SK-N-MC (cell line): ENCODE data around the gene FOXRED2.

Source experiments
- DNase-seq: peaks from one replicate; pipeline ENCODE4 v3.0.0-alpha.2; 2011; ENCODE audit warnings: low read depth, low spot score
- H3K27ac ChIP-seq: fragments of 200-600 bp; sonication (generic); 2 replicates; pipeline ENCODE4 v1.5.1; 2016; ENCODE audit warnings: mixed run types
- H3K36me3 ChIP-seq: fragments of 200-600 bp; sonication (generic); 2 replicates; pipeline ENCODE4 v1.6.1; 2017; ENCODE audit warnings: antibody characterized with exemption, low read length, mixed read lengths; ENCODE audit not compliant: insufficient read depth
- H3K4me3 ChIP-seq: fragments of 200-600 bp; sonication (generic); 2 replicates; pipeline ENCODE4 v1.5.1; 2016
- H3K9ac ChIP-seq: fragments of 200-600 bp; sonication (generic); 2 replicates; pipeline ENCODE4 v1.8.0; 2017; ENCODE audit warnings: mixed run types, mixed read lengths; ENCODE audit not compliant: insufficient read length
- H3K9me3 ChIP-seq: fragments of 200-600 bp; sonication (generic); 2 replicates; pipeline ENCODE4 v1.6.1; 2017; ENCODE audit warnings: low read depth, mild to moderate bottlenecking, antibody characterized with exemption, low read length, moderate library complexity, mixed read lengths
- EZH2 ChIP-seq: fragments of 200-600 bp; sonication (generic); IDR thresholded peaks from one replicate; pipeline ENCODE4 v1.6.1; 2017; ENCODE audit warnings: antibody characterized with exemption
- FOXP2 ChIP-seq: optimal IDR thresholded peaks from 2 replicates; pipeline ENCODE3; 2011; ENCODE audit warnings: mild to moderate bottlenecking, moderate library complexity; ENCODE audit not compliant: insufficient read depth; ENCODE audit errors: extremely low read length, control extremely low read depth
- POLR2AphosphoS5 ChIP-seq: IDR thresholded peaks from 2 replicates; pipeline ENCODE4 v1.6.1; 2012; ENCODE audit warnings: mild to moderate bottlenecking, low read depth, low read length, borderline replicate concordance

Gene FOXRED2

GRCh38 chr22:36506637-36507517 lies at the start of gene FOXRED2:
Gene FOXRED2, minus strand, starts transcription at chr22:36507040. Its CDS starts 618 bp downstream, at chr22:36506422.
- DNase-seq = no peak
- Histone ChIP-seq H3K27ac (peak within 1 kb of the TSS; percentile 82), H3K4me3 (peak within 1 kb of the TSS; percentile 93), H3K36me3 (peaks cover 34% of the 10 kb centered on the region), H3K9me3 (no peaks in the 10 kb centered on the region), H3K9ac (peak within 1 kb of the TSS; percentile 79)
- TF ChIP-seq POLR2AphosphoS5 (peak; percentile 90), FOXP2 (peak; percentile 68), EZH2 (no peak)

DNA sequence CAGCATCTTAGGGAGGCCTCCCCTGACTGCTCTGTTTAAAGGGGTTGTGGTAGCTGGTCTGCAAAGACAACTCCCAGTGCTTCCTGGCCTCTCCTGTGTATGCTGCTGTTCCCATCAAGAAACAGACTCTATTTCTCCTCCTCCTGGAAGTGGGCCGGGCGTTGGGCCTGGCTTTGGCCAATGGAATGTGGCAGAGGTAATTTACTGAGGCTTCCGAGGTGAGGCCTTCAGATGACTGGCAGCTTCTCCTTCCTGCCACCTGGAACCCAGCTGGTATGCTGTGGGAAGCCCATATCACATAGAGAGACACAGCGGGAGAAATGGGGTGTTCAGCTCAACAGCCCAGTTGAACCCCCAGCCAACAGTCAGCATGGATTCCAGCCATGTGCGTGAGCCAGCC lies 47.3 kb upstream of the FOXRED2 start:
- TF ChIP-seq EZH2 (no peak), POLR2AphosphoS5 (no peak), FOXP2 (no peak)
- Histone ChIP-seq H3K36me3 (no peaks in the 10 kb centered on the region), H3K4me3 (no peak overlapping the region), H3K27ac (no peak overlapping the region), H3K9me3 (no peaks in the 10 kb centered on the region), H3K9ac (no peak overlapping the region)
- DNase-seq = no peak

GRCh38 chr22:36552289-36552688 lies 45.4 kb upstream of the FOXRED2 start:
- Histone ChIP-seq H3K9me3 (no peaks in the 10 kb centered on the region), H3K36me3 (no peaks in the 10 kb centered on the region), H3K9ac (no peak overlapping the region), H3K27ac (no peak overlapping the region), H3K4me3 (no peak overlapping the region)
- TF ChIP-seq EZH2 (no peak), FOXP2 (no peak), POLR2AphosphoS5 (no peak)
- DNase-seq = no peak

DNA sequence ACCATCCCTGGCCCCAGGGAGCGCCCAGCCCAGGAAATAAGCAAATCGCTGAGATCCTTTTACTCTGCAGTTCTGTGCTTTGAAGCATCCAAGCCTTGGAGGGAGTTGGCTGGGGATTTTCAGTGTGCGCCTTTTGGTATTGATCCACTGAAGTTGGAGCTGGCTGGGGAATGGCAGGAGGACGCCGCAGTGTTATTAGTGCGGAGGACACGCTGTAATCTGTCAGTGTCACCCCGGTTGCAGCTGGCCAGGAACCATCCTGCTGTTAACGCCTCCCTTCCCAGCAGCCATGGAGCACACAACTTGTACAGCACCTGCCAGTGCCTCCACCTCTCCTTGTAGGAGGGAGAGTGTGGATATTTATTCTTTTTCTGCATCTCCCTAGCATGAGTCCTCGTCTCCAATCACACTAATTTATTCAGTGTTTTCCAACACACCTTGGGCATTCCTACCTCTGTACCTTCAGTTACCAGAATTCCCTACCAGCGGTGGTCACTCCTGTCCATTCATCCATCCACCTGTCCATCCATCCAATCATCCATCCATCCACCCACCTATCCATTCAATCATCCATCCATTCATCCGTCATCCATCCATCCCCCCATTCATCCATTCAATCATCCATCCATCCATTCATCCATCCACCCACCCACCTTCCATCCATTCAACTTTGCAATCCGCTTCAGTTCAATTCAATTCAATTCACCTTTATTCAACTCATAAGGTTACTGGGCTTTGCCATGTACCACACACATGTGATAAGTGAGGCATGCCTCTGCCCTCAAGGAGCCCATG lies 44.1 kb upstream of the FOXRED2 start:
- no peak for DNase-seq

DNA sequence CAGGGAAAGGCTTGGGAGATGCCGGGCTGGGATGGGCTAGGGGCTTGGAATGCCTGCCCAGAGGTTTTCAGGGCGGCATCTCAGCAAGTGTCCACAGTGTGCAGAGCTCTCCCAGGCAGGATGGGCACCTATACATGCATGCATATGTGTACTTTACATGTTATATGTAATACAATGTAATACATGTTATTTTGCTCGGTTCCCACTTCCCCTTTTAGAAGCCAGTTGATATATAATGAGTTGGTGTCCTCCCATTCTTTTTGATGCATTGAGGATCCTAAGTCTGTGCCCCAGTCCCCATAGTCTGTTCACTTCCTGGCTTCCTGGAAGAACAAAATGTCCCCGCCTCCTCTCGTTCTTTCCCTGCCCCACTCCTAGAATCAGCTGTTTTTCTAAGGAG lies 42.2 kb upstream of the FOXRED2 start:
- Histone ChIP-seq H3K4me3 (no peak overlapping the region), H3K27ac (no peak overlapping the region), H3K9ac (no peak overlapping the region), H3K9me3 (no peaks in the 10 kb centered on the region), H3K36me3 (no peaks in the 10 kb centered on the region)
- TF ChIP-seq POLR2AphosphoS5 = no peak
- no peak for DNase-seq

More for the DNA sequence above, 44.1 kb upstream of the FOXRED2 start:
- no peaks in the 10 kb centered on the region for H3K36me3 ChIP-seq
- H3K27ac ChIP-seq = no peak overlapping the region
- no peak overlapping the region for H3K9ac ChIP-seq
- H3K4me3 ChIP-seq = no peak overlapping the region
- TF ChIP-seq POLR2AphosphoS5 (no peak), EZH2 (no peak), FOXP2 (no peak)
- no peaks in the 10 kb centered on the region for H3K9me3 ChIP-seq

DNA sequence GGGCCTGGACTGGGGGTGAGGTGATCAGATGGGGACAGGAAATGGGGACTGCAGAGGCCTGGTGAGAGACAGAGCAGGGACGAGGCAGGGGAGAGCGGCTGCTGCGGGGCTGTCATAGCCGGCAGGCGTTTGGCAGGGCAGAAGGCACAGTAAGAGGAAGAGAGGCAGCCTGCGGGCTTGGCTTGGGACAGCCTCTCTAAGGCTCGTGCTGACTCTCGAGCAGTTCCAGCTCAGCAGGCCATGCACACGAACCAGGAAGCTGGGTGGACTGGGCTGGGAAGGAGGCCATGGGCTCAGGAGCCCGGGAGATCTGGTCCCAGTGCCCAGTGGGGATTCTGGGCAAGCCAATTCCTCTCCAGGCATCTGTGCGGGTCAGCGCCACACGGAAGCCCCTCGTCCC lies 41.8 kb upstream of the FOXRED2 start:
- no peak overlapping the region for H3K4me3 ChIP-seq
- no peak overlapping the region for H3K27ac ChIP-seq
- H3K9me3 ChIP-seq = no peaks in the 10 kb centered on the region
- TF ChIP-seq POLR2AphosphoS5 (no peak), EZH2 (no peak), FOXP2 (no peak)
- no peak for DNase-seq
- no peak overlapping the region for H3K9ac ChIP-seq
- no peaks in the 10 kb centered on the region for H3K36me3 ChIP-seq

DNA sequence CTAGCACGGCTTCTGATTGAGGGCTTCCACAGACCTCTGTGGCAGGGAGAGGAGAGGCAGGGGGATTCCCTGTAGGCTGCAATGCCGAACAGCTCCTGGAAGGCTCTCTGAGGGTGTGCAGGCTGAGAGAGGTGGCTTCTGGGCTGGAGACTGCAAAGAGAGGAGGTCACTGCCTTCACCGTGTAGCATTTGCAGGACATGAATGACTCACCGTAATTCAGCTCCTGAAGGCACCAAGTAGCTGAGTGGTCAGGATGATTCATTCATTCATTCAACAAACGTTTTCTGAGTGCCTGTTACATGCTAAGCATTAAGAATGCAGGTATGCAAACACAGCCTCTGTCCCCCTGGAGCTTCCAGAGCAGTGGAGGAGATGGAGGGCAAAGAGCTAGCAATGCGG lies 40.1 kb upstream of the FOXRED2 start:
- TF ChIP-seq POLR2AphosphoS5 (no peak), FOXP2 (no peak), EZH2 (no peak)
- DNase-seq = no peak
- Histone ChIP-seq H3K9ac (no peak overlapping the region), H3K27ac (no peak overlapping the region), H3K36me3 (no peaks in the 10 kb centered on the region), H3K4me3 (no peak overlapping the region), H3K9me3 (no peaks in the 10 kb centered on the region)

DNA sequence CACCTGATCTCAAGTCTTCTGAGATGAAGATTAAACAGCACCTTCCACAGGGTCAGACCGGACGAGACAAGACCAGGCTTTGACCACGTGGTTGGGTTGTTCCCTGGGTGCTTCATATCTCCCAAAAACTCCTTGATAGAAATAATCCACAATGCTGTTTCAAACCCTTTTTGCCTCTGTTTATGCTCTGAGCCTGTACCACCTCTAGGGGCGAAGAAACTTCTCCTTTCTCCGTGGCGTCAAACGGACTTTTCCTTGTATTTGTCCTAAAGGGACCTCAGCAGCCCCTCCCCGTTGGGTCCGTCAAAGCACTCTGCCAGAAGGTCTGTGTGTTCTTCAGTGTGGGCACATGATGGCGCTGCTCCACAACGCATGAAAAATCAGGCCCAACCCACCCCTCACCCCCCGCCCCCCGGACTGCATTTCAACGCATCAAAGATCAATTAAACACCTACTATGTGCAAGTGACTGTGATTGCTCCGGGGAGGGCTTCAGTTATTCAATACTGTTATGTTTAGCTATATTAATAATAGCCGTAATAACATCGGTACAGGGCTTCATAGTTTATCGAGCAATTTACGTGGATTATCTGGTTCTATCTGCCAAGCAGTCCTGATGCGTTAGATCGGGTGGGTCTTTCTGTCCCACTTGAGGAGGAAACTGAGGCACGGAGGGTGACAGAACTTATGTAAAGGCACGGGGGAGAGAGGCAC lies 39.4 kb upstream of the FOXRED2 start:
- H3K4me3 ChIP-seq = peak overlapping the region; percentile 44
- no peak overlapping the region for H3K9ac ChIP-seq
- no peaks in the 10 kb centered on the region for H3K36me3 ChIP-seq
- H3K9me3 ChIP-seq = no peaks in the 10 kb centered on the region
- no peak for DNase-seq
- TF ChIP-seq POLR2AphosphoS5 (no peak), FOXP2 (no peak), EZH2 (no peak)
- no peak overlapping the region for H3K27ac ChIP-seq
